GM19240 (cell line): ENCODE results near the gene ASAP2.

Experiments
- DNase-seq: peaks from one replicate; pipeline ENCODE4 v3.0.0; 2011; ENCODE audit warnings: low spot score; ENCODE audit not compliant: insufficient read length

The ASAP2 gene

GRCh38 chr2:9400268-9401058 is 193.9 kb downstream of the ASAP2 start:
- no peak for DNase-seq

GRCh38 chr2:9401059-9401547 is 194.5 kb downstream of the ASAP2 start:
- DNase-seq = no peak

- no peak for DNase-seq
These were observed 195.2 kb downstream of the ASAP2 start for GRCh38 chr2:9401646-9402371.

GRCh38 chr2:9403924-9404323 is 197.3 kb downstream of the ASAP2 start:
- no peak for DNase-seq

GRCh38 chr2:9404451-9404850 is 197.8 kb downstream of the ASAP2 start:
- DNase-seq = no peak

- DNase-seq = no peak
These were observed 199.0 kb downstream of the ASAP2 start for GRCh38 chr2:9405636-9406035.

GRCh38 chr2:9406529-9407362 is 200.1 kb downstream of the ASAP2 start:
- DNase-seq = no peak

- no peak for DNase-seq
These were observed 200.8 kb downstream of the ASAP2 start for GRCh38 chr2:9407363-9407811.

- no peak for DNase-seq
These were observed 202.1 kb downstream of the ASAP2 start for GRCh38 chr2:9408641-9409151.

GRCh38 chr2:9410108-9410507 is 203.5 kb downstream of the ASAP2 start:
- DNase-seq = no peak

- no peak for DNase-seq
These were observed 206.2 kb downstream of the ASAP2 start for GRCh38 chr2:9412781-9413180.

GRCh38 chr2:9415516-9416169 is 209.0 kb downstream of the ASAP2 start:
- DNase-seq = no peak

- DNase-seq = no peak
These were observed 209.8 kb downstream of the ASAP2 start for GRCh38 chr2:9416267-9416961.

- DNase-seq = no peak
These were observed 210.3 kb downstream of the ASAP2 start for GRCh38 chr2:9416962-9417316.

- no peak for DNase-seq
These were observed 211.1 kb downstream of the ASAP2 start for GRCh38 chr2:9417725-9418124.

GRCh38 chr2:9418746-9419145 is 212.1 kb downstream of the ASAP2 start:
- DNase-seq = no peak

GRCh38 chr2:9419541-9419940 is 212.9 kb downstream of the ASAP2 start:
- DNase-seq = no peak

- DNase-seq = no peak
These were observed 213.9 kb downstream of the ASAP2 start for GRCh38 chr2:9420495-9420894.

GRCh38 chr2:9422321-9423099 is 215.9 kb downstream of the ASAP2 start:
- peak; percentile 23 for DNase-seq
